SH-SY5Y (cell line): ENCODE results near the gene SYN1.

ENCODE experiments used
- GATA2 ChIP-seq: IDR thresholded peaks from 2 replicates; pipeline ENCODE4 v1.6.1; 2011; ENCODE audit warnings: mild to moderate bottlenecking, low read depth, low read length
- GATA3 ChIP-seq: IDR thresholded peaks from 2 replicates; pipeline ENCODE4 v1.6.1; 2011; ENCODE audit warnings: low read depth, mild to moderate bottlenecking, low read length, moderate library complexity

- TF ChIP-seq GATA2 (no peak), GATA3 (no peak)
These were observed 36.3 kb downstream of the SYN1 start for GRCh38 chrX:47583240-47583861.
